Vagina (tissue), 2 donors: Measurements from ENCODE around the gene WDR5B.

Experiments used
- CTCF ChIP-seq, 3 experiments: fragments of 450-650 bp in 2 of 3; fragments of 200-600 bp in 1 of 3; sonication (generic) in 1 of 3; IDR thresholded peaks; one replicate each; pipeline ENCODE4 v1.5.1; 2017 to 2019; ENCODE audit warnings: antibody characterized with exemption in 3 of 3, mild to moderate bottlenecking in 2 of 3, moderate library complexity in 2 of 3
- POLR2A ChIP-seq, 2 donors: fragments of 450-650 bp; IDR thresholded peaks; one replicate each; pipeline ENCODE4 v1.6.1; 2017; ENCODE audit warnings: antibody characterized with exemption in 2 of 2, mild to moderate bottlenecking in 2 of 2, moderate library complexity in 2 of 2

- TF ChIP-seq CTCF (IDR thresholded peaks at IDR 0.05) (no peak), POLR2A (IDR thresholded peaks at IDR 0.05) (no peak)
Observed at GRCh38 chr3:122366379-122366749, 49.5 kb downstream of the WDR5B start.
